Left lung (tissue), 10 donors: ENCODE data around the gene BRME1. TPM values are rescaled to one million over a fixed set of nuclear protein-coding genes. Genes with fewer than 3 reads are reported as not detected.
A peak's percentile ranks its signal among the peaks of the same experiment; 100 is the strongest.

Source experiments
- ATAC-seq: fragments of 200-7000 bp; cut with Tn5 transposase; one replicate; pipeline ENCODE4 v1.9.1; 2020; ENCODE audit warnings: moderate library complexity
- DNase-seq, 4 donors: peaks; one replicate each; pipeline ENCODE4 v3.0.0-alpha.2; 2013 to 2020
- H3K27ac ChIP-seq, 2 donors: fragments of 200-600 bp; sonication (generic) in 1 of 2; one replicate each; pipeline versions ENCODE4 v1.5.0 to v1.8.0; 2020 to 2021
- H3K27me3 ChIP-seq, 2 donors: fragments of 200-600 bp; sonication (generic) in 1 of 2; one replicate each; pipeline versions ENCODE4 v1.5.0 to v1.8.0; 2020 to 2021
- H3K36me3 ChIP-seq, 2 donors: fragments of 200-600 bp; sonication (generic) in 1 of 2; one replicate each; pipeline versions ENCODE4 v1.5.0 to v1.8.0; 2020 to 2021
- H3K4me1 ChIP-seq, 2 donors: fragments of 200-600 bp; one replicate each; pipeline ENCODE4 v1.8.0; 2021
- H3K4me3 ChIP-seq, 2 donors: fragments of 200-600 bp; sonication (generic) in 1 of 2; one replicate each; pipeline versions ENCODE4 v1.5.0 to v1.8.0; 2020 to 2021; ENCODE audit warnings: mild to moderate bottlenecking in 1 of 2
- H3K9me3 ChIP-seq, 2 donors: fragments of 200-600 bp; sonication (generic) in 1 of 2; one replicate each; pipeline versions ENCODE4 v1.5.0 to v1.8.0; 2020 to 2021
- intact Hi-C, 2 donors: fragments of 100-400 bp; cut with DNase I; formaldehyde crosslinking; loops; one replicate each; pipeline versions ENCODE4 v1.11.2 to v1.14.2; 2022
- polyA plus RNA-seq, 6 donors: library from polyadenylated mRNA; unstranded; fragments of 120-200 nt; gene quantifications; one replicate each; pipeline ENCODE4 v1.2.1, GENCODE V29; 2013; ENCODE audit not compliant: insufficient read length in 6 of 6
- total RNA-seq, 2 donors: library from RNA; stranded (reverse); fragmentation: NEBNext Ultra II Directional; extraction: Animal tissue kit (Norgen Biotek cat#: 25700); gene quantifications; one replicate each; pipeline ENCODE4 v1.2.1, GENCODE V29; 2021
- TF ChIP-seq, protein P1 (sequence below), 2 donors: fragments of 200-600 bp; sonication (generic) in 1 of 2; IDR thresholded peaks; one replicate each; pipeline versions ENCODE4 v1.5.0 to v1.8.0; 2021; ENCODE audit warnings: antibody characterized with exemption in 2 of 2
- donor health status: DM: no; HTN: yes; CAD: no.
- donor health status: DM: no; HTN: no; CAD: no.

BRME1 gene
- total and polyA plus RNA-seq, 8 donors: 3.7 to 7.8 (median 7.1) TPM

DNA sequence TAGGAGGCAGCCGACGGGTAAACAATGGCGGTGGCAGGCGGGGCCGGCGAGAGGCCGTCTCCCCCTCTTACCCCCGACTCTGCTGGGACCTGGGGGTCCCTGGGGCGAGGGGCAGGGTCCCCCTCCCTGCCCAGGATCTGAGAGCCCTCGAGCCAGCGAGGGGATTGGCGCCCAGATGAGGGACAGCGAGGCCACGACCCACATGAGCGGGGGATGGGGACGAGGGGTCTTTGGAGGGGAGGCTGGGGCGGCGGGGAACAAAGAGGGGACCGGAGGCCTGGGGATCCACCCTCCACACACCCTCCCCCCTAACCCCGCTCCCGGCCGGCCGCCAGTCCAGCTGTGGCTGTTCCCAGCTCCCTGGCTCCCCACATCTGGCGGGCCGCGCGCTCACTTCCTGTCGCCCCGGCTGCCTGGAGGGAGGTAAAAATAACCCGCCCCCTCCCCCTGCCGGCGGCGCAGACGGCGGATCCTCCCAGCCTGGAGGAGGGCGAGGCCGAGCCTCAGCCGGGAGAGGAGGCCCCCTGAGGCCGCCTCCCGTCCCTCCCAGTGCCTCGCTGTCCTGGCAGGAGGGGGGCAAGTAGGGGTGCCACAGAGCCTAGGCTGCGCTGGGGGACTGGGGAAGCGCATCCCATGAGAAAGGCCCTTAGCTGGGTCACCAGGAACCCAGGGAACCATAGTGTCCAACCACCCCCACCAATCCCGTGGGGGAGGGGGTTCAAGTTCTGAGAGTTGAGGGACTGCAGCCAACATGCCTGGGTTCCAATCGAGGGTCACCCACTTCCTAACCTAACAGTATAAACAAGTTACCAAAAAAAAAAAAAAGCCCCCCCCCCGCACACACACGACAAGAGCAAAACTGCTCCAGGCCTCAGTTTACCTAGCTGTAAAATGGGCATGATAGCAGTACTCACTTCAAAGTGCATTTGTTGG, 58.2 kb downstream of the BRME1 start:
- TF ChIP-seq, protein P1, sequence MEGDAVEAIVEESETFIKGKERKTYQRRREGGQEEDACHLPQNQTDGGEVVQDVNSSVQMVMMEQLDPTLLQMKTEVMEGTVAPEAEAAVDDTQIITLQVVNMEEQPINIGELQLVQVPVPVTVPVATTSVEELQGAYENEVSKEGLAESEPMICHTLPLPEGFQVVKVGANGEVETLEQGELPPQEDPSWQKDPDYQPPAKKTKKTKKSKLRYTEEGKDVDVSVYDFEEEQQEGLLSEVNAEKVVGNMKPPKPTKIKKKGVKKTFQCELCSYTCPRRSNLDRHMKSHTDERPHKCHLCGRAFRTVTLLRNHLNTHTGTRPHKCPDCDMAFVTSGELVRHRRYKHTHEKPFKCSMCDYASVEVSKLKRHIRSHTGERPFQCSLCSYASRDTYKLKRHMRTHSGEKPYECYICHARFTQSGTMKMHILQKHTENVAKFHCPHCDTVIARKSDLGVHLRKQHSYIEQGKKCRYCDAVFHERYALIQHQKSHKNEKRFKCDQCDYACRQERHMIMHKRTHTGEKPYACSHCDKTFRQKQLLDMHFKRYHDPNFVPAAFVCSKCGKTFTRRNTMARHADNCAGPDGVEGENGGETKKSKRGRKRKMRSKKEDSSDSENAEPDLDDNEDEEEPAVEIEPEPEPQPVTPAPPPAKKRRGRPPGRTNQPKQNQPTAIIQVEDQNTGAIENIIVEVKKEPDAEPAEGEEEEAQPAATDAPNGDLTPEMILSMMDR (IDR thresholded peaks at IDR 0.05): peak in 1 of 2 donors; percentile 40
- intact Hi-C loops: no loop called here
- Histone ChIP-seq H3K36me3 (no peaks in the 10 kb centered on the region), H3K27me3 (no peaks in the 10 kb centered on the region), H3K4me3 (peak overlapping the region; percentile 23 to 41), H3K4me1 (peaks cover 34 to 93% of the 10 kb centered on the region in 2 donors), H3K27ac (peak overlapping the region; percentile 98 to 99), H3K9me3 (no peaks in the 10 kb centered on the region)
- peak; percentile 64 for ATAC-seq
- peak; percentile 95 to 98 (median 96) for DNase-seq

DNA sequence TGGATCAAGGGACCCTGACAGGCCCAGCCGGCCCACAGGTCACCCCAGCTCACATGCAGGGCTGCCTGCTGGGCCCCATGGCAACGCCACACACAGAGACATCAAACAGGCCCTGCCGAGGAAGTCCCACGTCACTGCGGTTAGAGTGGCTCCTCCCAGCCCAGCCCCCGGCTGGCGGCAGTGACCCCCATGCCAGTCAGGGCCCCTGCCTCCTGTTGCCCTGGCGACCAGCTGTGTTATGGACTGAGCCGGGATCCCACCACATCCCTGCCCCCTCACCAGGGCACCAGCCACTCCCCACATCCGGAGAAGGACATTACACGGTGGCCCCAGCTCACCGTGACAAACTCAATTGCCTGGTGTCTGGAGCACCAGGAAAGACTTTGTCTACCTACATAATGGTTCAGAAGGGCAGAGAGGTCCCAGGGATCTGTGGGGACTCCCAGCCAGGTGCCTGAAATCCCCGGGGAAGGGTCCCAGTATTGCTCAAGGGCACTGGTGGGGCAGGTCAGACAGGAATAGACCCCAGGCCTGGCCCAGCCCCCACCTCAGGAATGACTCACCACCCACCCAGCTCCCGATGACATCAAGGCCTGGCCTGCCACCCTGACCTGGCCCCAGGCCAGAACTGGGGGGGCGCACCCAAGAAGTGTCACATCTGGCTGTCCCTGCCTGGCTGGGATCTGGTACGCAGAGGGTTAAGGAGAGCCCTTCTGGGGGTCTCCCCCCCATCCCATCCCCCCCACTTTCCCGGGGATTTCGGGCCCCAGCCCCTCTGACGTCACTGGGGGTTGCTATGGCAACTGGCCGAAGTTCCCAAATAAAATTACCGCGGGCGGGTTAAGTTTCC, 59.1 kb downstream of the BRME1 start:
- peak overlapping the region; percentile 23 to 41 for H3K4me3 ChIP-seq
- peaks cover 34 to 86% of the 10 kb centered on the region in 2 donors for H3K4me1 ChIP-seq
- no peaks in the 10 kb centered on the region for H3K36me3 ChIP-seq
- H3K9me3 ChIP-seq: no peaks in the 10 kb centered on the region
- intact Hi-C loops: no loop called here
- no peaks in the 10 kb centered on the region for H3K27me3 ChIP-seq
- H3K27ac ChIP-seq: peak overlapping the region; percentile 98 to 99
- DNase-seq (peak; percentile 94 to 98 (median 96)), ATAC-seq (peak; percentile 51)
- TF ChIP-seq, protein P1 (IDR thresholded peaks at IDR 0.05): no peak

DNA sequence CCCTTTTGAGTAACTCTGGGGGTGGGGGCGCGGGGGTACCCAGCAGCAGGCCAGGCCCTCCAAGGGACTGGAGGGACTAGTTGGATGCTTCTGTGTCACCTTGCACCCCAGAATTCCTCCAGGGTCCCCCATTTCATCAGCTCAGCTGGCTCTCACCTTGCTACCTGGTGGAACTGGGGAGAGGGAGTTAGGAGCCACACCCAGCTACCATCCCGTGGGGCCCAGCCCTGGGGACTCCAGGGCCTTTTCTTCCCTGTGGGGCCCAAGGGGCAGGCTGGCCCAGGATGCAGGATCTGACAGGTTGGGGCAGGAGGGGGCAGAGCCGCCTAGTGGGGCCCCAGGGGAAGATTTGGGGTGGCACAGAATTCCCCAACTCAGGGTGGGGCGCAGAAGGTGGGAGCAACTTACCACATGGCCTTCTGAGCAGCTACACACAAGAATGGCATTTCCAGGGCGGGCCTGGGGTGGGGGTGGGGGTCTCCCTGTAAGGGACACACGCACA, 61.7 kb downstream of the BRME1 start:
- no peak for ATAC-seq
- Histone ChIP-seq H3K4me1 (peaks cover 24 to 70% of the 10 kb centered on the region in 2 donors), H3K4me3 (no peak overlapping the region), H3K27me3 (no peaks in the 10 kb centered on the region), H3K9me3 (no peaks in the 10 kb centered on the region), H3K27ac (peak overlapping the region; percentile 98 to 99), H3K36me3 (no peaks in the 10 kb centered on the region)
- intact Hi-C loops: no loop called here
- no peak for DNase-seq
- TF ChIP-seq, protein P1 (IDR thresholded peaks at IDR 0.05): no peak

DNA sequence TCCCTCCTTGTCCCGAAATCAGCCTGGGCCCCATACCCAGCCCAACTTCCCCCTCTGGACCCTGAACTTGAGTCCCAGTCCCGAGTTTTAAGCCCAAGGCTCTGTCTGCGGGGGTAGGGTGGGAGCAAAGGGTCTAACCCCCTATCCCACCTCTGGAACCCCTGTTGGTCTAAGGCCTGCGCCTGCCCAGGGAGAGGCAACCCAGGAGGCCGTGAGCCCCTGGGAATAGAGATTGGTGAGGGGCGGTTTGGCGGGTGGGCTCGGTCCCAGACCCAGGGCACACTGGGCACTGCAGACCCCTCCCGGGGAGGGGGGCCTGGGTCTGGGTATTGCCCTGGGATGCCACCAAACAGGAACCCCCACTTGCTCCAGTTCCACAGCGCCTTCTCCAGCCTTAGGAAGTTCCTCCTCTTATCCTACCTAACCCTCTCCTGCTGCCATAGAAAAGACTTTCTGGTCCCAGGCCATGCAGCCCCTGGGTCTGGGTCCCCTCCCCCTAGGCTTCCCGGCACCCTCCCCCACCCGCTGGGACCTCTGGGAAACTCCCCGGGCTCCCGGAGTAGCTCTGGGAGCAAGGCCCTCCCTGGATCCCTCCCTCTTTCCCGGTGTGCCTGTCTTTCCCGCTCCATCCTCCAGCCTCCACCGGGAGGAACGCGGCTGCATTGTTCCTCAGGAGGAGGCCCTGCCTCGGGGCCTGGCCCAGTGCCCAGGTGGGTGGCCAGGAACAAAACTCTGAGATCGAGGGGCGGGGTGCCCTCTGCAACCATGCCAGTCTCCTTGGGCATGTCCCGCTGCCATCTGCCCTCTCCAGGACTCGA, 62.6 kb downstream of the BRME1 start:
- peaks cover 32 to 70% of the 10 kb centered on the region in 2 donors for H3K4me1 ChIP-seq
- no peak for ATAC-seq
- no peaks in the 10 kb centered on the region for H3K9me3 ChIP-seq
- peaks cover 0 to 6% of the 10 kb centered on the region in 2 donors for H3K36me3 ChIP-seq
- peak overlapping the region; percentile 98 to 99 for H3K27ac ChIP-seq
- no peaks in the 10 kb centered on the region for H3K27me3 ChIP-seq
- intact Hi-C loops: no loop called here
- DNase-seq: peak in 2 of 4 donors; percentile 70 to 86
- TF ChIP-seq, protein P1 (IDR thresholded peaks at IDR 0.05): no peak
- peak overlapping the region; percentile 15 to 56 for H3K4me3 ChIP-seq
